GM23248 (cell line): ENCODE data around the gene ZNF367.
"Not testable (repeated sequence)": the region's sequence is repeated elsewhere in the genome, so short reads cannot be mapped to it uniquely, and the experiment has no call there.

Experiments used
- EZH2 ChIP-seq: fragments of 200-600 bp; sonication (generic); IDR thresholded peaks from 2 replicates; pipeline ENCODE4 v1.6.1; 2018; ENCODE audit warnings: antibody characterized with exemption, mild to moderate bottlenecking; ENCODE audit not compliant: insufficient read depth, poor library complexity, severe bottlenecking
- EZH2phosphoT487 ChIP-seq: fragments of 200-600 bp; sonication (generic); IDR thresholded peaks from 2 replicates; pipeline ENCODE4 v1.6.1; 2018; ENCODE audit warnings: antibody characterized with exemption, moderate library complexity, mild to moderate bottlenecking, low read depth; ENCODE audit not compliant: insufficient read depth

DNA sequence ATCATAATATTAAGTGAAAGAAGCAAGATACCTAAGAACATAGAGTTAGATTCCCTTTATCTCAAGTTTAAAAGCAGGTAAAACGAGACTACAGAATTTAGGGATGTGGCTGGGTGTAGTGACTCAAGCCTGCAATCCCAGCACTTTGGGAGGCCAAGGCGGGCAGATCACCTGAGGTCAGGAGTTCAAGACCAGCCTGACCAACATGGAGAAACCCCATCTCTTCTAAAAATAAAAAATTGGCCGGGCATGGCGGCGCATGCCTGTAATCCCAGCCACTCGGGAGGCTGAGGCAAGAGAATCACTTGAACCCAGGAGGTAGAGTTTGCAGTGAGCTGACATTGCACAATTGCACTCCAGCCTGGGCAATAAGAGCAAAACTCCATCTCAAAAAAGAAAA lies 56.1 kb downstream of the ZNF367 start:
- not testable (repeated sequence) for TF ChIP-seq EZH2phosphoT487, EZH2
